PC-9 (cell line): Measurements from ENCODE around the gene SYCE3. TPM values are rescaled to one million over a fixed set of nuclear protein-coding genes. Genes with fewer than 3 reads are reported as not detected.

Experiments
- BruUV-seq: library from RNA; stranded (reverse); fragments of 400-500 nt; replicated peaks from 2 replicates; lab custom pipeline; 2021; lab: Mats Ljungman, UMichigan
- CTCF ChIA-PET: fragments of 300-600 bp; sonication (Branson Sonifier 250); formaldehyde crosslinking; loops from one replicate; lab custom pipeline; 2022; ENCODE audit warnings: antibody characterized with exemption; lab: Charles Lee
- POLR2A ChIA-PET: fragments of 300-600 bp; sonication (Branson Sonifier 250); formaldehyde crosslinking; loops from one replicate; lab custom pipeline; 2022; ENCODE audit warnings: antibody characterized with exemption; ENCODE audit not compliant: unreplicated experiment; lab: Charles Lee
- DNase-seq, 2 experiments: peaks; one replicate each; pipeline versions ENCODE4 v3.0.0 to v3.0.0-alpha.2; 2015 to 2022; ENCODE audit warnings: mixed read lengths in 1 of 2
- H2AFZ ChIP-seq: fragments of 200-600 bp; sonication (generic); 2 replicates; pipeline ENCODE4 v1.8.1; 2017; ENCODE audit warnings: antibody characterized with exemption
- H3F3A ChIP-seq: fragments of 200-600 bp; sonication (generic); 2 replicates; pipeline ENCODE4 v1.8.1; 2017; ENCODE audit warnings: antibody characterized with exemption, mild to moderate bottlenecking, low read depth; ENCODE audit not compliant: insufficient read depth
- H3K27ac ChIP-seq: fragments of 200-600 bp; sonication (generic); 2 replicates; pipeline ENCODE4 v1.6.1; 2016; ENCODE audit warnings: mixed run types
- H3K27me3 ChIP-seq: fragments of 200-600 bp; sonication (generic); 2 replicates; pipeline ENCODE4 v1.6.1; 2016; ENCODE audit warnings: low read depth, mixed run types; ENCODE audit not compliant: insufficient read depth
- H3K36me3 ChIP-seq: fragments of 200-600 bp; sonication (generic); 2 replicates; pipeline ENCODE4 v1.6.1; 2016; ENCODE audit warnings: low read depth, mixed run types
- H3K4me1 ChIP-seq: fragments of 200-600 bp; sonication (generic); replicated peaks from 2 replicates; pipeline ENCODE4 v1.6.1; 2016; ENCODE audit warnings: mixed run types; ENCODE audit not compliant: insufficient read depth
- H3K4me2 ChIP-seq: fragments of 200-600 bp; sonication (generic); 2 replicates; pipeline ENCODE4 v1.6.1; 2017; ENCODE audit warnings: mixed run types
- H3K4me3 ChIP-seq: fragments of 200-600 bp; sonication (generic); 2 replicates; pipeline ENCODE4 v1.6.1; 2016; ENCODE audit warnings: mixed run types
- H3K79me2 ChIP-seq: fragments of 200-600 bp; sonication (generic); 2 replicates; pipeline ENCODE4 v1.6.1; 2017; ENCODE audit warnings: low read depth, mixed run types
- H3K9me2 ChIP-seq: fragments of 200-600 bp; sonication (generic); 2 replicates; pipeline ENCODE4 v1.8.1; 2017; ENCODE audit warnings: mild to moderate bottlenecking; ENCODE audit not compliant: insufficient read depth
- H3K9me3 ChIP-seq: fragments of 200-600 bp; sonication (generic); 2 replicates; pipeline ENCODE4 v1.8.1; 2016; ENCODE audit warnings: low read depth; ENCODE audit not compliant: insufficient read depth
- H4K20me1 ChIP-seq: fragments of 200-600 bp; sonication (generic); 2 replicates; pipeline ENCODE4 v1.8.1; 2017; ENCODE audit not compliant: insufficient read depth
- EZH2 ChIP-seq: fragments of 200-600 bp; sonication (generic); IDR thresholded peaks from 2 replicates; pipeline ENCODE4 v1.8.0; 2017; ENCODE audit warnings: antibody characterized with exemption, low read depth
- intact Hi-C: fragments of 100-400 bp; cut with micrococcal nuclease; formaldehyde crosslinking; loops from one replicate; pipeline ENCODE4 v1.10.0; 2022; ENCODE audit not compliant: unreplicated experiment
- total RNA-seq: library from RNA; stranded (reverse); gene quantifications from 2 replicates; pipeline ENCODE4 v1.2.3, GENCODE V29; 2021
- TF ChIP-seq, protein P1 (sequence below): fragments of 200-600 bp; sonication (generic); conservative IDR thresholded peaks from 2 replicates; pipeline ENCODE4 v1.6.1; 2017; ENCODE audit warnings: mixed run types, antibody characterized with exemption, mild to moderate bottlenecking, moderate library complexity

The SYCE3 gene
- total RNA-seq, 1 experiment from 2014 or later, result not detected

DNA sequence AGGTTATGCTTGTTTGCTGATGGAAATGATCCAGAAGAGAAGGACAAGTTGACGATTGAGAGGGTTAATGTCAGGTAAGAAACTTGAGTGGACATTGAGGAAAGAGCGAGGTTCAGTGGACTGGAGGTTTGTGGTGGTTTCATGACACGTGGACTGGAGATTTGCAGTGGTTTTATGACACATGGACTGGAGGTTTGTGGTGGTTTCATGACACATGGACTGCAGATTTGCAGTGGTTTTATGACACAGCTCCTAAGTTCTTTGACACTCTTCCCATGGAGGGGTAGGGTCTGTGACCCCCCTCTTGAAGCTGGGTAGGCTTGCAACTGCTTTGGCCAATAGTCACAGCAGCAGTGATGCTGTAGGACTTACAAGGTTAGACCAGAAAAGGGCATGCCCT is 32.5 kb upstream of the SYCE3 start:
- Histone ChIP-seq H4K20me1 (no peaks in the 10 kb centered on the region), H3K27me3 (peaks cover 9% of the 10 kb centered on the region), H3K27ac (no peak overlapping the region), H3K4me3 (no peak overlapping the region), H3K36me3 (peaks cover 4% of the 10 kb centered on the region; the same call in 1 of the 2 replicates), H2AFZ (no peak overlapping the region), H3K4me1 (no peaks in the 10 kb centered on the region), H3K9me3 (no peaks in the 10 kb centered on the region), H3F3A (peaks cover 5% of the 10 kb centered on the region; the same call in 1 of the 2 replicates), H3K9me2 (no peaks in the 10 kb centered on the region), H3K4me2 (no peak overlapping the region), H3K79me2 (no peaks in the 10 kb centered on the region)
- no peak for DNase-seq
- TF ChIP-seq, protein P1, sequence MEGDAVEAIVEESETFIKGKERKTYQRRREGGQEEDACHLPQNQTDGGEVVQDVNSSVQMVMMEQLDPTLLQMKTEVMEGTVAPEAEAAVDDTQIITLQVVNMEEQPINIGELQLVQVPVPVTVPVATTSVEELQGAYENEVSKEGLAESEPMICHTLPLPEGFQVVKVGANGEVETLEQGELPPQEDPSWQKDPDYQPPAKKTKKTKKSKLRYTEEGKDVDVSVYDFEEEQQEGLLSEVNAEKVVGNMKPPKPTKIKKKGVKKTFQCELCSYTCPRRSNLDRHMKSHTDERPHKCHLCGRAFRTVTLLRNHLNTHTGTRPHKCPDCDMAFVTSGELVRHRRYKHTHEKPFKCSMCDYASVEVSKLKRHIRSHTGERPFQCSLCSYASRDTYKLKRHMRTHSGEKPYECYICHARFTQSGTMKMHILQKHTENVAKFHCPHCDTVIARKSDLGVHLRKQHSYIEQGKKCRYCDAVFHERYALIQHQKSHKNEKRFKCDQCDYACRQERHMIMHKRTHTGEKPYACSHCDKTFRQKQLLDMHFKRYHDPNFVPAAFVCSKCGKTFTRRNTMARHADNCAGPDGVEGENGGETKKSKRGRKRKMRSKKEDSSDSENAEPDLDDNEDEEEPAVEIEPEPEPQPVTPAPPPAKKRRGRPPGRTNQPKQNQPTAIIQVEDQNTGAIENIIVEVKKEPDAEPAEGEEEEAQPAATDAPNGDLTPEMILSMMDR, result no peak
- no peak for TF ChIP-seq EZH2
- no TSS peak for BruUV-seq
- CTCF ChIA-PET, result no interaction called here
- intact Hi-C loops, result no loop called here
- POLR2A ChIA-PET, result no interaction called here

DNA sequence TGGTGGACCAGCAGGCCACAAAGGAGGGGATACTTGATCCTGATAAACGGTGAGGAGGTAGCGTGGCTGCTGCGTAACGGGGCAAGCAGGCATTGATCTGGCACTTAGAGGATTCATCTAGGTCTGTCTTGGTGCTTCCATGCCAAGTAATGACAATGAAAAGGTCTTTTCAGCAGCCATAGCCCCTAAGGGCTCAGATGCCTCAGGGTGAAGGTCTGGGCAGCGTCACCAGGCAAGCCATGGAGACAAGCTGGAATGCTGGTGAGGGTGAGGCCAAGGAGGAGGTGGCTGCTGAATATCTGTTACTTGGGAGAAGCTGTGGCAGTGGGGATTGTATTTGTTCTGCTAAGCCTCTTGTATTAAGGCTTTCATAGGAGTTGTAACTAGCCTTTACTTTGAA is 24.7 kb upstream of the SYCE3 start:
- Histone ChIP-seq H3K36me3 (peaks cover 4% of the 10 kb centered on the region; the same call in 1 of the 2 replicates), H2AFZ (no peak overlapping the region), H3K27ac (no peak overlapping the region), H4K20me1 (no peaks in the 10 kb centered on the region), H3K4me2 (no peak overlapping the region), H3K27me3 (no peaks in the 10 kb centered on the region), H3F3A (peaks cover 14% of the 10 kb centered on the region; the same call in 1 of the 2 replicates), H3K79me2 (peaks cover 8% of the 10 kb centered on the region), H3K9me2 (no peaks in the 10 kb centered on the region), H3K9me3 (no peaks in the 10 kb centered on the region), H3K4me3 (no peak overlapping the region), H3K4me1 (peaks cover 6% of the 10 kb centered on the region)
- BruUV-seq, result no TSS peak
- TF ChIP-seq, protein P1, result no peak
- TF ChIP-seq EZH2, result no peak
- DNase-seq, result no peak
- ChIA-PET CTCF (no interaction called here), POLR2A (no interaction called here)
- intact Hi-C loops, result no loop called here

DNA sequence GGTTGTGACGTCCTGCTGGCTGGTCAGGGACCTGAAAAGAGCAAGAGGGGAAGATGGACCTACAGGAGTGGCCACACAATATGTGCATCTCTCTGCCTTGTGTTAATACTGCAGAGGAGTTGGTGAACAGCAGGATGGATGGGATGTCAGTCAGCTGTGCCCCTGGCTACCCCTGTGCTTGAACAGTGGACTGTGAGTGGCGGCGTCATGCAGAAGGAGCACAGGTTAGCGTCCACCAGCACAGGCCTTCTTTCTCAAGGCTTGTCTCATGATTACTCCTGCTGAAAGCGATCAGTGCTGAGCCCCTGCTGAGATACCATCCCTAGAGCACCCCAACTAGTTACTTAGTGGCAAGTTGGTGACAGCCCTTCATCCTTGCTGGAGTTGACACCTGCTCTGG is 23.7 kb upstream of the SYCE3 start:
- Histone ChIP-seq H4K20me1 (no peaks in the 10 kb centered on the region), H3K9me3 (no peaks in the 10 kb centered on the region), H2AFZ (no peak overlapping the region), H3K27ac (no peak overlapping the region), H3K27me3 (no peaks in the 10 kb centered on the region), H3K36me3 (peaks cover 4% of the 10 kb centered on the region; the same call in 1 of the 2 replicates), H3K79me2 (peaks cover 15% of the 10 kb centered on the region), H3K4me2 (no peak overlapping the region), H3F3A (peaks cover 14% of the 10 kb centered on the region; the same call in 1 of the 2 replicates), H3K4me3 (no peak overlapping the region), H3K9me2 (no peaks in the 10 kb centered on the region), H3K4me1 (peaks cover 12% of the 10 kb centered on the region)
- BruUV-seq, result no TSS peak
- intact Hi-C loops, result no loop called here
- no peak for DNase-seq
- CTCF ChIA-PET, result no interaction called here
- POLR2A ChIA-PET, result no interaction called here
- no peak for TF ChIP-seq EZH2
- TF ChIP-seq, protein P1, result no peak
